Keratinocyte (primary cell): ENCODE data around the gene LPGAT1. TPM values are rescaled to one million over a fixed set of nuclear protein-coding genes. Genes with fewer than 3 reads are reported as not detected.

Source experiments
- DNase-seq: peaks from one replicate; pipeline ENCODE4 v3.0.0-alpha.2; 2011; ENCODE audit warnings: low read depth, missing footprints, low spot score
- FAIRE-seq: peaks from 2 replicates; lab custom pipeline; 2011; peaks lifted over from hg19 to GRCh38; lab: Jason Lieb, UNC
- H2AFZ ChIP-seq: 2 replicates; pipeline ENCODE4 v1.6.0; 2012; ENCODE audit warnings: low read length, control low read depth, inconsistent platforms; ENCODE audit not compliant: control insufficient read depth
- H3K27ac ChIP-seq: 2 replicates; pipeline ENCODE4 v1.5.1; 2011; ENCODE audit warnings: low read length; ENCODE audit not compliant: control insufficient read depth, insufficient read depth
- H3K27me3 ChIP-seq: 3 replicates; pipeline ENCODE4 v1.6.0; 2011; ENCODE audit warnings: low read length; ENCODE audit not compliant: control insufficient read depth, insufficient read depth; ENCODE audit errors: extremely low read depth
- H3K36me3 ChIP-seq, 2 experiments: 2 replicates in 1 of 2; 3 replicates in 1 of 2; pipeline ENCODE4 v1.5.1; 2011; ENCODE audit warnings: low read length in 2 of 2, mild to moderate bottlenecking in 1 of 2; ENCODE audit not compliant: control insufficient read depth in 2 of 2, insufficient read depth in 2 of 2; ENCODE audit errors: extremely low read depth in 1 of 2
- H3K4me1 ChIP-seq: 3 replicates; pipeline ENCODE4 v1.5.1; 2011; ENCODE audit warnings: low read length; ENCODE audit not compliant: control insufficient read depth, insufficient read depth; ENCODE audit errors: extremely low read depth
- H3K4me2 ChIP-seq: 3 replicates; pipeline ENCODE4 v1.6.0; 2011; ENCODE audit warnings: low read depth, low read length; ENCODE audit not compliant: control insufficient read depth, insufficient read depth; ENCODE audit errors: extremely low read depth
- H3K4me3 ChIP-seq, 3 experiments: fragments of 200-600 bp in 1 of 3; sonication (generic) in 1 of 3; 2 replicates in 2 of 3; 3 replicates in 1 of 3; pipeline ENCODE4 v1.5.1; 2011 to 2016; ENCODE audit warnings: low read length in 3 of 3, mild to moderate bottlenecking in 3 of 3, control low read depth in 2 of 3, inconsistent platforms in 1 of 3, low read depth in 1 of 3, mixed read lengths in 1 of 3, mixed run types in 1 of 3, moderate library complexity in 1 of 3; ENCODE audit not compliant: control insufficient read depth in 2 of 3, insufficient read depth in 2 of 3; ENCODE audit errors: extremely low read depth in 1 of 3
- H3K79me2 ChIP-seq: 2 replicates; pipeline ENCODE4 v1.6.0; 2012; ENCODE audit warnings: low read length; ENCODE audit not compliant: control insufficient read depth, insufficient read depth
- H3K9ac ChIP-seq: 3 replicates; pipeline ENCODE4 v1.6.0; 2011; ENCODE audit warnings: low read length; ENCODE audit not compliant: control insufficient read depth, insufficient read depth; ENCODE audit errors: extremely low read depth
- H3K9me1 ChIP-seq: 3 replicates; pipeline ENCODE4 v1.6.0; 2011; ENCODE audit warnings: low read length; ENCODE audit not compliant: control insufficient read depth, insufficient read depth; ENCODE audit errors: extremely low read depth
- H3K9me3 ChIP-seq: 2 replicates; pipeline ENCODE4 v1.5.1; 2012; ENCODE audit warnings: low read depth, low read length; ENCODE audit not compliant: control insufficient read depth
- H4K20me1 ChIP-seq: 3 replicates; pipeline ENCODE4 v1.6.0; 2011; ENCODE audit warnings: low read length; ENCODE audit not compliant: control insufficient read depth, insufficient read depth; ENCODE audit errors: extremely low read depth
- CTCF ChIP-seq, 3 experiments: IDR thresholded peaks in 1 of 3; conservative IDR thresholded peaks in 1 of 3; optimal IDR thresholded peaks in 1 of 3; 2 replicates in 2 of 3; 3 replicates in 1 of 3; pipeline versions ENCODE3 to v1.5.1; 2011; ENCODE audit warnings: low read length in 3 of 3, mild to moderate bottlenecking in 3 of 3, moderate library complexity in 2 of 3, control low read depth in 1 of 3, inconsistent platforms in 1 of 3; ENCODE audit not compliant: insufficient read depth in 2 of 3; ENCODE audit errors: extremely low read depth in 1 of 3
- EZH2 ChIP-seq: IDR thresholded peaks from one replicate; pipeline ENCODE4 v1.6.1; 2012; ENCODE audit warnings: inconsistent platforms, mild to moderate bottlenecking, low read length, moderate library complexity
- dilution Hi-C: fragments of 300-500 bp; cut with MboI; formaldehyde crosslinking; loops from one replicate; pipeline ENCODE4 v1.7.0; 2020; ENCODE audit warnings: low sequenced_read_pairs; ENCODE audit not compliant: extremely low pct_ligation_motif_present
- polyA plus RNA-seq, 5 experiments: library from polyadenylated mRNA; depleted of rRNA in 3 of 5; stranded (reverse) in 3 of 5; stranded (forward) in 1 of 5; unstranded in 1 of 5; fragments of >200 nt; gene quantifications; 1 replicate in 1 of 5; 2 replicates in 3 of 5; 3 replicates in 1 of 5; pipeline versions ENCODE4 v1.2.1 to v1.2.3, GENCODE V29; 2011 to 2012; ENCODE audit warnings: missing spikeins in 2 of 5, low read depth in 1 of 5, low replicate concordance in 1 of 5

LPGAT1 gene
- polyA plus RNA-seq, 1 donor (not counting 4 experiments of a cell fraction or from before 2014, with no cell fraction given) = 14.7 TPM

GRCh38 chr1:211827051-211827450 is 3.5 kb downstream of the LPGAT1 start:
- Histone ChIP-seq H3K9me1 (no peaks in the 10 kb centered on the region), H4K20me1 (no peaks in the 10 kb centered on the region), H3K4me1 (peaks cover 13% of the 10 kb centered on the region), H3K27ac (no peak overlapping the region), H3K9me3 (no peaks in the 10 kb centered on the region), H3K4me3 (no peak overlapping the region), H3K36me3 (no peaks in the 10 kb centered on the region), H3K4me2 (no peak overlapping the region), H3K9ac (no peak overlapping the region), H2AFZ (no peak overlapping the region), H3K79me2 (peaks cover 5% of the 10 kb centered on the region), H3K27me3 (no peaks in the 10 kb centered on the region)
- FAIRE-seq (no peak), DNase-seq (no peak)
- dilution Hi-C loops = no loop called here
- TF ChIP-seq EZH2 (no peak), CTCF (optimal IDR thresholded peaks at IDR 0.05 in 1 of 3, IDR thresholded peaks at IDR 0.05 in 1 of 3, conservative IDR thresholded peaks at IDR 0.05 in 1 of 3; ENCODE audit: extremely low read depth in 1 of 3, insufficient read depth in 2 of 3, low read length in 3 of 3) (no peak)

- peak; percentile 34 for FAIRE-seq
- peak; percentile 15 for DNase-seq
- H3K36me3 ChIP-seq = no peaks in the 10 kb centered on the region
- H3K4me2 ChIP-seq = no peak overlapping the region
- no peak for TF ChIP-seq CTCF (optimal IDR thresholded peaks at IDR 0.05 in 1 of 3, IDR thresholded peaks at IDR 0.05 in 1 of 3, conservative IDR thresholded peaks at IDR 0.05 in 1 of 3; ENCODE audit: extremely low read depth in 1 of 3, insufficient read depth in 2 of 3, low read length in 3 of 3)
- no peak for TF ChIP-seq EZH2
- dilution Hi-C loops = no loop called here
- no peaks in the 10 kb centered on the region for H3K27me3 ChIP-seq
- H3K79me2 ChIP-seq = peaks cover 5% of the 10 kb centered on the region
- no peaks in the 10 kb centered on the region for H4K20me1 ChIP-seq
- peaks cover 13% of the 10 kb centered on the region for H3K4me1 ChIP-seq
- H3K4me3 ChIP-seq = no peak overlapping the region
- no peak overlapping the region for H3K27ac ChIP-seq
- H3K9me1 ChIP-seq = no peaks in the 10 kb centered on the region
- no peak overlapping the region for H2AFZ ChIP-seq
- H3K9me3 ChIP-seq = no peaks in the 10 kb centered on the region
- no peak overlapping the region for H3K9ac ChIP-seq
Observed at GRCh38 chr1:211825980-211826379, 4.6 kb downstream of the LPGAT1 start.
